NCI-H2029 (cell line): ENCODE data around the gene HACD2.
A peak's percentile ranks its signal among the peaks of the same experiment; 100 is the strongest.
"Not testable (repeated sequence)": the region's sequence is repeated elsewhere in the genome, so short reads cannot be mapped to it uniquely, and the experiment has no call there.

Experiments used
- DNase-seq: peaks from one replicate; lab custom pipeline; 2025; lab: John Stamatoyannopoulos, UW

Gene HACD2

GRCh38 chr3:123584988-123585937, at the start of gene HACD2:
TSS of gene HACD2 (minus strand) at chr3:123585053. CDS start at chr3:123585027, 26 bp downstream.
- DNase-seq, result peak; percentile 98

- DNase-seq, result no peak
These were observed 49.5 kb upstream of the HACD2 start for GRCh38 chr3:123634149-123635051.

- no peak for DNase-seq
These were observed 48.7 kb upstream of the HACD2 start for GRCh38 chr3:123633530-123633929.

GRCh38 chr3:123632161-123632655, 47.4 kb upstream of the HACD2 start:
- no peak for DNase-seq

GRCh38 chr3:123629747-123630047, 44.8 kb upstream of the HACD2 start:
- no peak for DNase-seq

- no peak for DNase-seq
These were observed 44.3 kb upstream of the HACD2 start for GRCh38 chr3:123628996-123629746.

GRCh38 chr3:123627673-123628670, 43.1 kb upstream of the HACD2 start:
- DNase-seq, result peak; percentile 51

- DNase-seq, result no peak
These were observed 42.0 kb upstream of the HACD2 start for GRCh38 chr3:123626881-123627280.

GRCh38 chr3:123624302-123624701, 39.4 kb upstream of the HACD2 start:
- DNase-seq, result no peak

GRCh38 chr3:123623346-123623880, 38.6 kb upstream of the HACD2 start:
- no peak for DNase-seq

- no peak for DNase-seq
These were observed 37.9 kb upstream of the HACD2 start for GRCh38 chr3:123622766-123623165.

- DNase-seq, result no peak
These were observed 37.0 kb upstream of the HACD2 start for GRCh38 chr3:123621850-123622189.

GRCh38 chr3:123621186-123621849, 36.5 kb upstream of the HACD2 start:
- DNase-seq, result no peak

- no peak for DNase-seq
These were observed 35.5 kb upstream of the HACD2 start for GRCh38 chr3:123620343-123620742.

- peak; percentile 10 for DNase-seq
These were observed 34.1 kb upstream of the HACD2 start for GRCh38 chr3:123618768-123619484.

GRCh38 chr3:123618076-123618708, 33.3 kb upstream of the HACD2 start:
- no peak for DNase-seq

GRCh38 chr3:123616593-123616992, 31.7 kb upstream of the HACD2 start:
- DNase-seq, result no peak

- no peak for DNase-seq
These were observed 28.7 kb upstream of the HACD2 start for GRCh38 chr3:123613543-123613942.

- DNase-seq, result not testable (repeated sequence)
These were observed 26.8 kb upstream of the HACD2 start for GRCh38 chr3:123611674-123612073.
